Pancreas (tissue), 10 donors: Measurements from ENCODE around the gene ARPP19. TPM values are rescaled to one million over a fixed set of nuclear protein-coding genes. Genes with fewer than 3 reads are reported as not detected.

Experiments used
- ATAC-seq, 4 donors: fragments of 200-7000 bp; cut with Tn5 transposase; one replicate each; pipeline versions ENCODE4 v1.8.0 to v1.9.1; 2020; ENCODE audit warnings: mild to moderate bottlenecking in 4 of 4, moderate library complexity in 4 of 4
- DNase-seq, 6 donors: peaks; one replicate each; pipeline ENCODE4 v3.0.0-alpha.2; 2020
- FAIRE-seq: peaks from 2 replicates; lab custom pipeline; 2012; peaks lifted over from hg19 to GRCh38; lab: Jason Lieb, UNC
- H3K27ac ChIP-seq, 4 donors: fragments of 200-600 bp; sonication (generic); 1 replicate in 3 of 4; 2 replicates in 1 of 4; pipeline versions ENCODE4 v1.5.0 to v1.8.0; 2020
- H3K27me3 ChIP-seq, 4 donors: fragments of 200-600 bp; one replicate each; pipeline ENCODE4 v1.8.0; 2021
- H3K36me3 ChIP-seq, 3 donors: fragments of 200-600 bp; sonication (generic) in 1 of 3; one replicate each; pipeline versions ENCODE4 v1.5.0 to v1.8.0; 2020 to 2021
- H3K4me1 ChIP-seq, 3 donors: fragments of 200-600 bp; one replicate each; pipeline ENCODE4 v1.8.0; 2021
- H3K4me3 ChIP-seq, 4 donors: fragments of 200-600 bp; sonication (generic) in 2 of 4; one replicate each; pipeline versions ENCODE4 v1.5.0 to v1.8.0; 2020 to 2021
- H3K9me3 ChIP-seq, 4 donors: fragments of 200-600 bp; one replicate each; pipeline ENCODE4 v1.8.0; 2021
- WGBS, 2 donors: extraction: QIAGEN DNeasy Blood & Tissue Kit; methylation state at CpG; one replicate each; pipeline ENCODE4 v1.1.7; 2013; 5-methylcytosine and 5-hydroxymethylcytosine counted together
- intact Hi-C, 3 donors: fragments of 100-400 bp; cut with DNase I; formaldehyde crosslinking; loops; one replicate each; pipeline versions ENCODE4 v1.11.1 to v1.14.2; 2022
- polyA plus RNA-seq, 2 donors: library from polyadenylated mRNA; stranded (reverse); fragments of 200-250 nt; gene quantifications; one replicate each; pipeline ENCODE4 v1.2.3, GENCODE V29; 2013
- total RNA-seq, 6 donors: library from RNA; stranded (reverse); fragmentation: NEBNext Ultra II Directional in 4 of 6; extraction: Animal tissue kit (Norgen Biotek cat#: 25700) in 4 of 6; gene quantifications; one replicate each; pipeline versions ENCODE4 v1.2.1 to v1.2.4, GENCODE V29; 2021 to 2023
- TF ChIP-seq, protein P1 (sequence below), 4 donors: fragments of 200-600 bp; sonication (generic) in 3 of 4; IDR thresholded peaks; one replicate each; pipeline versions ENCODE4 v1.5.0 to v1.8.0; 2021; ENCODE audit warnings: antibody characterized with exemption in 4 of 4
- donor health status: healthy with polysubstance abuse.
- donor health status: DM: no; HTN: no; CAD: no; lungs with moderate emphysema.
- donor health status: DM: no; HTN: no; CAD: no.
- donor health status: control.
- donor health status: control.
- donor health status: Bipolar disorder and iron deficiency.
- donor health status: DM: yes; HTN: yes; CAD: no.
- donor health status: DM: no; HTN: no; CAD: no.
- donor health status: DM: no; HTN: no; CAD: no.
- donor health status: DM: yes; HTN: yes; CAD: no.

Gene ARPP19
- total and polyA plus RNA-seq, 8 donors, result 11.4 to 73.3 (median 37.2) TPM

DNA sequence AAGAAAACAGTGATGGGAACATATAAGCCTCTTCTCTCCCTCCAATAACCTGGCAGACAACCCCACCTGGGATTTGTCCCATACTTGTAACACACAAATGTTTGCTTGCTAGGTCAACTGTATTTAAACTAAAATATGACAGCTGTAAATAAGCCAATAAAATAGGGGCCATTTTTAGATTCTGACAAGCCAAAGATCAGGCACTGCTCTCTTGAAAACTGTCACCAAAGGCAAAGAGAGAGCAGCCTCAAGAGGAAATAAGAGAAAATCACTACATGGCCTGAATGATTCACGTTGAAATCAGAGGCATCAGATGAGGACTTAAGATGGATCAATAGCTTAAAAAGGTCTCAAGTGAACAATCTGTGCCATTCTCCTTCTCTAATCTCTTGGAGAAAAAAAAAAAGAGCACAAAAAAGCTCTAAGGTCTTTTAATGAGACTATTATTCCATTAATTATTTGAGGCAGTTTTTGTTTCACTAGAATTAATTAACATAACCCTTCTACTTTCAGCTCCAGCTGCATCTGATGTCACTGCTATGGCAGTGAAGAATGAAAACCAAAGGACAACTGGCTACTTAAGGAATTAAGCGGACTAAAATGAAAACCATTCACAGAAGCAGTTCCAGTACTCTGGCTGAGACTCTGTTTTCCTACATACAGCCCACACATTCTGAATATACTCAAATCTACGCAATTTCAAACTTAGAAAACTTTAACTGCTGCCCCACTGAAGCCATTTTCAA is 59.2 kb downstream of the ARPP19 start:
- Histone ChIP-seq H3K27ac (no peak overlapping the region), H3K27me3 (no peaks in the 10 kb centered on the region), H3K4me3 (no peak overlapping the region), H3K4me1 (peaks cover 0 to 3% (median 0%) of the 10 kb centered on the region in 3 donors), H3K36me3 (no peaks in the 10 kb centered on the region), H3K9me3 (no peaks in the 10 kb centered on the region)
- FAIRE-seq (no peak), ATAC-seq (no peak), DNase-seq (no peak)
- WGBS, 2 donors, result 70 to 74% methylated on average over 3 of the region's 3 CpGs
- intact Hi-C loops, result no loop called here
- TF ChIP-seq, protein P1, sequence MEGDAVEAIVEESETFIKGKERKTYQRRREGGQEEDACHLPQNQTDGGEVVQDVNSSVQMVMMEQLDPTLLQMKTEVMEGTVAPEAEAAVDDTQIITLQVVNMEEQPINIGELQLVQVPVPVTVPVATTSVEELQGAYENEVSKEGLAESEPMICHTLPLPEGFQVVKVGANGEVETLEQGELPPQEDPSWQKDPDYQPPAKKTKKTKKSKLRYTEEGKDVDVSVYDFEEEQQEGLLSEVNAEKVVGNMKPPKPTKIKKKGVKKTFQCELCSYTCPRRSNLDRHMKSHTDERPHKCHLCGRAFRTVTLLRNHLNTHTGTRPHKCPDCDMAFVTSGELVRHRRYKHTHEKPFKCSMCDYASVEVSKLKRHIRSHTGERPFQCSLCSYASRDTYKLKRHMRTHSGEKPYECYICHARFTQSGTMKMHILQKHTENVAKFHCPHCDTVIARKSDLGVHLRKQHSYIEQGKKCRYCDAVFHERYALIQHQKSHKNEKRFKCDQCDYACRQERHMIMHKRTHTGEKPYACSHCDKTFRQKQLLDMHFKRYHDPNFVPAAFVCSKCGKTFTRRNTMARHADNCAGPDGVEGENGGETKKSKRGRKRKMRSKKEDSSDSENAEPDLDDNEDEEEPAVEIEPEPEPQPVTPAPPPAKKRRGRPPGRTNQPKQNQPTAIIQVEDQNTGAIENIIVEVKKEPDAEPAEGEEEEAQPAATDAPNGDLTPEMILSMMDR (IDR thresholded peaks at IDR 0.05), result no peak

DNA sequence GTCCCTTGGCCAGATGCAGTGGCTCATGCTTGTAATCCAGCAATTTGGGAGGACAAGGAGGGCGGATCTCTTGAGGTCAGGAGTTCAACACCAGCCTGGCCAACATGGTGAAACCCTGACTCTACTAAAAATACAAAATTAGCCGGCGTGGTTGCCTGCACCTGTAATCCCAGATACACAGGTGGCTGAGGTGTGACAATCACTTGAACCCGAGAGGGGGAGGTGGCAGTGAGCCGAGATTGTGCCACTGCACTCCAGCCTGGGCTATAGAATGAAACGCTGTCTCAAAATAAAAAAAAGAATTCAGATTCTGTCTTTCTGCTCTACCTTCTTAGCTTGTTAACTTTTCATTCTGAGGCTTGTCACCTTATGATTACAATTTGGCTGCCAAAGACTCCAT is 62.3 kb downstream of the ARPP19 start:
- H3K9me3 ChIP-seq, result no peaks in the 10 kb centered on the region
- H3K4me3 ChIP-seq, result no peak overlapping the region
- intact Hi-C loops, result no loop called here
- ATAC-seq (no peak), FAIRE-seq (no peak), DNase-seq (no peak)
- H3K27me3 ChIP-seq, result no peaks in the 10 kb centered on the region
- H3K36me3 ChIP-seq, result no peaks in the 10 kb centered on the region
- 80 to 91% methylated on average over 6 of the region's 6 CpGs for WGBS, 2 donors
- H3K4me1 ChIP-seq, result peaks cover 0 to 3% (median 0%) of the 10 kb centered on the region in 3 donors
- TF ChIP-seq, protein P1 (IDR thresholded peaks at IDR 0.05), result no peak
- no peak overlapping the region for H3K27ac ChIP-seq

DNA sequence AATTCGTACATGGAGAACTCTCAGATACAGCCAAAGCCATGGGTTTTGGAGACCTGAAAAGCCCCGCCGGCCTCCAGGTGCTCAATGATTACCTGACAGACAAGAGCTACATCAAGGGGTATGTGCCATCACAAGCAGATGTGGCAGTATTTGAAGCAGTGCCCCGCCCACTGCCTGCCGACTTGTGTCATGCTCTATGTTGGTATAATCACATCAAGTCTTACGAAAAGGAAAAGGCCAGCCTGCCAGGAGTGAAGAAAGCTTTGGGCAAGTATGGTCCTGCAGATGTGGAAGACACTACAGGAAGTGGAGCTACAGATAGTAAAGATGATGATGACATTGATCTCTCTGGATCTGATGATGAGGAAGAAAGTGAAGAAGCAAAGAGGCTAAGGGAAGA is 63.7 kb downstream of the ARPP19 start:
- Histone ChIP-seq H3K27ac (no peak overlapping the region), H3K27me3 (no peaks in the 10 kb centered on the region), H3K9me3 (no peaks in the 10 kb centered on the region), H3K36me3 (no peaks in the 10 kb centered on the region), H3K4me3 (no peak overlapping the region), H3K4me1 (peaks cover 0 to 3% (median 0%) of the 10 kb centered on the region in 3 donors)
- 90 to 95% methylated on average over 6 of the region's 6 CpGs for WGBS, 2 donors
- intact Hi-C loops, result no loop called here
- DNase-seq (no peak), ATAC-seq (no peak), FAIRE-seq (no peak)
- TF ChIP-seq, protein P1 (IDR thresholded peaks at IDR 0.05), result no peak

DNA sequence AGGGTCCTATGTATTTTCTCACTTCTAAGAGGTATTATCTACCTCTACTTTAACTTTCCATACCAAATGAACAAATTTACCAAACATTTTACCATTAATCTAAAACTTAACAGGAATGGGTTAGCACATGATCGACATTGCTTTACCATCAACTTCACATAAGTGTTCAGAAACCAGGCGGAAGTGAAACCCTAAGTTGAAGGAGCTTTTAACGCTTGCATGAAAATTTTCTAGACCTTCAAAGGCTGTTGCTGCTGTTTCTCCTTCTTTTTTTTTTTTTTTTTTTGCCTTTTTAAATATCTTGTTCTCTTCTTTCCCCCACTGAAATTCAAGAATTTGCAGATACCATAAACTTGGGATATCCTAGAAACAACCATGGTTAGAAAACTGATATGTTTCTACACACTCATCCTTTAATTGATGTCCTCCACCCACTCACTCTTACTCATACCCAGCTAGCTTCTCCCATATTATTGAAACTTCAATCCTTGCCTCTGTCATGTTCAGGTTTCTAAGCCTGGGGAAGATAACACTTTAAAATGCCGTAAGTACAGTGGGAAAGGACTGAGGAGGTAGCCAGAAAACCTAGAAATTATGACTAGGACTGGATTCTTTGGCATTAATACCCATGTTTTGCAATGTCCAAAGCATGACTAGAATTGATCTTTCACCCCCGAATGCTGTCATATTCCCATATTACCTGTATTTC is 64.9 kb downstream of the ARPP19 start:
- WGBS, 2 donors, result 85 to 96% methylated on average over 5 of the region's 5 CpGs
- H3K27ac ChIP-seq, result no peak overlapping the region
- no peak overlapping the region for H3K4me3 ChIP-seq
- DNase-seq, result no peak
- FAIRE-seq, result no peak
- H3K9me3 ChIP-seq, result no peaks in the 10 kb centered on the region
- intact Hi-C loops, result no loop called here
- TF ChIP-seq, protein P1 (IDR thresholded peaks at IDR 0.05), result no peak
- H3K27me3 ChIP-seq, result no peaks in the 10 kb centered on the region
- H3K36me3 ChIP-seq, result no peaks in the 10 kb centered on the region
- no peaks in the 10 kb centered on the region for H3K4me1 ChIP-seq
- ATAC-seq, result peak in 1 of 4 donors; percentile 39

DNA sequence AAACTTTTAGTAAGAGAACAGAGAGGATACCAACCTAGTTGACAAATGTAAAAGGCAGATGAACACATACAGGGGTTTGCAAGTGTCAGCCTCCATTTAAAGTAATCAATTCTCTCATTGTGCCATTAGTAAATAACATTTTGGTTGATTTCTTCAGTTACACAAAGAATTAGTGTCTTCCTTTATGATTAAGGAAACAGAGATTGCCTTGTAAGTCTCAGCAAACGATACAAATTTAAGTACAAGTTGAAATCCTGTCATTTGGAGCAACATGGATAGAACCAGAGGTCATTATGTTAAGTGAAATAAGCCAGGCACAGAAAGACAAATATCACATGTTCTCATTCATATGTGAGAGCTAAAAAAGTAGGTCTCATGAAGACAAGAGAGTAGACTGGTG is 66.2 kb downstream of the ARPP19 start:
- Histone ChIP-seq H3K4me1 (no peaks in the 10 kb centered on the region), H3K4me3 (no peak overlapping the region), H3K27me3 (no peaks in the 10 kb centered on the region), H3K27ac (no peak overlapping the region), H3K36me3 (no peaks in the 10 kb centered on the region), H3K9me3 (no peaks in the 10 kb centered on the region)
- intact Hi-C loops, result no loop called here
- FAIRE-seq (no peak), DNase-seq (no peak), ATAC-seq (no peak)
- TF ChIP-seq, protein P1 (IDR thresholded peaks at IDR 0.05), result no peak
- 83 to 89% methylated on average over 1 of the region's 1 CpG for WGBS, 2 donors
